ENCODE results near the gene TMEM63B. TPM values are rescaled to one million over a fixed set of nuclear protein-coding genes. Genes with fewer than 3 reads are reported as not detected.

TMEM63B gene
- total RNA-seq, 2 experiments from 2014 or later: 11.1 to 11.6 TPM

Other genes starting within 250 kb of the TMEM63B start
- gene MRPL14, start 102 bp upstream of the TMEM63B start, total RNA-seq: 10 to 100 TPM; 45.8 to 47.5 TPM
- not detected for gene CAPN11, start 31.3 kb downstream of the TMEM63B start, total RNA-seq
- not detected for gene MYMX, start 89.4 kb downstream of the TMEM63B start, total RNA-seq
- 10 to 100 TPM; 39.8 to 49.9 TPM for gene SLC29A1, start 96.0 kb downstream of the TMEM63B start, total RNA-seq
- 1,000 to 10,000 TPM in 1 of 2 experiments, 100 to 1,000 TPM in 1; 734 to 1,112 TPM for gene HSP90AB1, start 119.5 kb downstream of the TMEM63B start, total RNA-seq
- 10 to 100 TPM; 28.0 to 39.6 TPM for gene SLC35B2, start 130.0 kb downstream of the TMEM63B start, total RNA-seq
- gene NFKBIE, start 138.0 kb downstream of the TMEM63B start, total RNA-seq: 10 to 100 TPM; 24.5 to 37.7 TPM
- under 1 TPM in 1 of 2 experiments, not detected in 1; 0.06 TPM for gene TMEM151B, start 142.9 kb downstream of the TMEM63B start, total RNA-seq
- gene AARS2, start 185.8 kb downstream of the TMEM63B start, total RNA-seq: 10 to 100 TPM; 21.1 to 23.7 TPM
- gene SPATS1, start 215.1 kb downstream of the TMEM63B start, total RNA-seq: not detected